ENCODE measurements around the gene SRXN1.
"Not testable (repeated sequence)": the region's sequence is repeated elsewhere in the genome, so short reads cannot be mapped to it uniquely, and the experiment has no call there.

SRXN1 gene

DNA sequence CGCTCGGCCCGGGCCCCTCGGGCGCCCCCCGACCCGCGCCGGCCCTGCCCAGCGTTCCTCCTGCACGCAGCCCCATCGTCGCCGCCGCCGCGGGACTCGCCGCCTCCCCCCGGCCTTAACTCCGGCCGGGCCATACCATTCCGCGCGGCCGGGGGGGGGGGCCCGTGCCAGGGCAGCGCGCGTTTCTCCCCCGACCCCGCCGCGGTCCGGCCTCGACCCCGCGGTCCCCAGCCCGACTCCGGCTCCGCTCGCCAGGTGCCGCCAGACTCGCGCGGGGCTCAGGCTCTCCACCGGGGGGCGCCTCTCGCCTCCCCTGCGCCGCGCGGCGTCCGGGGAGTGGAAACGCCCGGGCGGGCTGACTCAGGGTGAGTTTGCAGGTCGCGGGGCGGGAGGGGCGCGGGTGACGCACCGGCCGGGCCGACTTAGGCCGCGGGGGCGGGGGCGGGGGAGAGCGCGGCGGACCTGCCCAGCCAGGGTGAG, at the start of gene SRXN1:
TSS of gene SRXN1 (minus strand) at position 91 of the 480 bp plus-strand sequence. CDS start at position 76, 15 bp downstream.
- peak; percentile 82 for DNase-seq (ENCODE audit: low read depth)

DNA sequence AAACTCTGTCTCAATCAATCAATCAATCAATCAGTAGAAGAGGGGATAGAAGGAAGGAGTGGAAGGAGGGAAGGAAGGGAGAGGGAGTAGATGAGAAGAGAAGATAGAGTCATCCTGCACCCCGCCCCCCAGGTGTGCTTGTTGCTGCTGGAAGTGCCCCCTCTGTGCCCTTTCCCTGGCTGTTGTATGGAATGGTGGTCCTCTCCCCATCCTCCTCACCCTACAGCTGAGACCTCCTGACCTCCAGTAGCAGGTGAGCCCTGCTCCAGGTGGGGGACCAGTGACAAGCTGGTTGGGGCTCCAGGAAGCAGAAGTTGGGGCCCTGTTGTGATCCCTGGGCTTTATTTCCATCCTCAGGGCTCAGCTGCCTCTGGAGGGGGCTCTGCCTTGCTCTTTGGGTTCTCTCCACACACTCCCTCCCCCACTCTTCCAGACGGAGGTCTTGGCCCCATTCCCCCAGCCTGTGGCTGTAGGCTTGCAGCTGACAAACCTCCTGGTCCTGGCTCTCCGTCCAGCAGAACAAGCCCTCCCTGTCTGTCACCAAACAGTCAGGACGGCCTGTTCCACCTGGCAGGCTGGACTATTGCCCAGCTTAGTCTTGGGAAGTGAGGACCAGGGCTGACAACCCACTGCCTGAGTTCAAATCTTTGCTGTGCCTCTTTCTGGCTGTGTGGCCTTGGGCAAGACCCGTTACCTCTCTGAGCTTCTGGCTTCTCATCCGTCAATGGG, 48.6 kb upstream of the SRXN1 start:
- no peak for DNase-seq (ENCODE audit: low read depth)

DNA sequence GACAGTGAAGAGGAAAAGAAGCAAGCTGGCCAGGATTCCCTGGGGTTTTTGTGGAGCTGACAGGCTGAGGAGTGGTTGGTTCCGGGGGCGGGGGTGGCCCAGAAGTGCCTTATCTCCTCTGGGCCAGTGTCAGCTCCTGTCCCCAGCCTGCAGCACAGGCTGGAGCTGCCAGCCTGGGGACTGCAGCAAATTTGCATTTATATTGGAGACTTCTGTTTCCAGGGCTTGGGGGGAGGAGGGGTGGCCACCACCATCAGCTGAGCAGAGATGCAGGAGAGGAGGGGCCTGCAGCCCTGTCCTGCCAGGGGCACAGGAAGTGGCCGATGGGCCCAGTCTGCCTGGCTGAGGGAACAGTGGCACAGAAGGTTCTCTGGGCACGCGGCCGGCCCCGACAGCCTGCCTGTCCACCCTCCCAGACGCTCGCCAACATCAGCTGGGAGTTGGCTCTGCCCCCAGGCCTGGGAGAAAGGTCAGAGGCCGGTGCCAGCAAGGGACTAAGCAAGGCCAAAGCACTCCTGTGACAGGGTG, 46.9 kb upstream of the SRXN1 start:
- no peak for DNase-seq (ENCODE audit: low read depth)

DNA sequence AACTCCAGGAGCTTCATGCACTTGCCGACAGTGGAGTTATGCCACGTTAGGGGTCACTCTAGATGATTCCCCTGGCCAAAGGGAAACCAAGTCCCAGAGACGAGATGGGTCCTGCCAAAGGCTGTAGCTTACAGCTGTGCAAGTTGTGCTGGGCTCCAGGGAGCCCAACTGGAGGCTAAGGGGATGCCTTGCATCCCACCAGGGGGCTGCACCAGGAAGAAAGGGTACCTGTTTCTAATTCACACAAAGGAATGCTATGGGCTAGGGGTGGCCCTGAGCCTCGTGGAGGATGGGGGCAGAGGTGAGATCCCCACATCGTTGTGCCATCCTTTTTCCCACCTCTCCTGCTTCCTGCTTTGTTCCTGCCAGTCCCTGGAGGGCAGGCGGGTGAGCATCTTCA, 46.3 kb upstream of the SRXN1 start:
- no peak for DNase-seq (ENCODE audit: low read depth)

DNA sequence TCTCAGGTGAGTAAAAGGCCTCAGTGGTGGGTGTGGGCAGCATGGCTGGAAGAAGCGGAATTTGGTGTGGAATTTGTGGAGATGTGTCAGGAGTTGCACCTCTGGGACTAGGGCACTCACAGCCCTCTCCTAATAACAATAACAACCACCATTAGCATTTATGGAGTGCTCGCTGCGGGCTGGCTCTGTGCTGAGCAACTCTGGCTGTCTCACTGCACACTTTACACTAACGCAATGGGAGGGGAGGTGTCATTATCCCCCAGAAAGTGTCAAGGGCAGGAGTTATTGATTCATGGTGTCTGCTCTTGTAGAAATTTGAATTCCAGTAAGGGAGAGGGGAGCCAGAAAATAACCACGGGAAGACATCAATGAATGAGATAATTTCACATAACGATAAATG, 45.3 kb upstream of the SRXN1 start:
- no peak for DNase-seq (ENCODE audit: low read depth)

DNA sequence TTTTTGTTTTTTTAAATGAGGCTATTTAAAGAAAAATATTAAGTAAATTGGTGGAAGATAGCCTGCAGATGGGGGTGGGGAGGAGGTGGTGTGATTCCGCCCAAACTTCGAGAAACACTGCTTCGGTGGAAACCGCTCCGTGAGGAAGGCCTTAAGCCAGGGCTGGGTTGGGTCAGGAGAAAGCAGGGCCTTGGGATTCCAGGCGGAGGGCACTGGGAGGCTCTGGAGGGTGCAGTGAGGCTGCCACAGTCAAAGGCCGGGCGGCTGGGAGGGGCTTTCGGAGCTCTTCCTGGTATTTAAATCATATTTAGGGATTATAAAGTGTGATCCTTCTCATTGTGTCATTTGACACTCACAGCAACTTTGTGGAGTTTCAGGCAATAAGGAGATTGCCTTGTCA, 44.8 kb upstream of the SRXN1 start:
- DNase-seq (ENCODE audit: low read depth): no peak

DNA sequence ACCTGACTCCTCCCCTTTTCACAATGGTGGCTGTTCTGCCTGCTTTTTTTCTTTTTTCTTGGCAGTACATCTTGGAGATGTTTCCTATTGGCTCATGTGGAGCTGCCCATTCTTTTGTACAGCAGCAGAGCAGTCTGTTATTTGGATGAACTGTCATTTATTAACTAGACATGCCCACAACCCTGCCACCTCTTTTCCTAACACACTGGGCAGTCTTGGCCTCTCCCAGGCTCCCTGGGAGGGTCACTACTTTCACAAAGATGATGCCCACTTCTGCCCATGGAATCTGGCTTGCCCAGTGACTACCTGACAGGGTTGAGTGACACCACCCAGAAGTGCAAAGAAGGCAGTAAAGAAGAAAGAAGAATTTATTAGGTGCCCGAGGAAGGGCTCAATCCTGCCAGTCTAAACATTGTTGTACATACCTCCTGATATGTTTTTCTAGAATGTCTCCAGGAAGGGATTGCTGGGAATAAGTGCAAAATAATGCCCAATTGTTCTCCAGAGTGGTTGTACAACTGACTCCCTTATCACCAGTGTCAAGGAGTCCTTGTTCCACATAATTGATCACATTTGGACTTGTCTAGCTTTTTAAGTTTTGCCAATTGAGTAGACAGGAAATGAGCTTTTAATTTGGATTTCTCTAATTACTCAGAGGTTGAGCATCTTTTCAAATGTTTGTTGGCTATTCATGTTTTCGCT, 42.3 kb upstream of the SRXN1 start:
- DNase-seq (ENCODE audit: low read depth): no peak

DNA sequence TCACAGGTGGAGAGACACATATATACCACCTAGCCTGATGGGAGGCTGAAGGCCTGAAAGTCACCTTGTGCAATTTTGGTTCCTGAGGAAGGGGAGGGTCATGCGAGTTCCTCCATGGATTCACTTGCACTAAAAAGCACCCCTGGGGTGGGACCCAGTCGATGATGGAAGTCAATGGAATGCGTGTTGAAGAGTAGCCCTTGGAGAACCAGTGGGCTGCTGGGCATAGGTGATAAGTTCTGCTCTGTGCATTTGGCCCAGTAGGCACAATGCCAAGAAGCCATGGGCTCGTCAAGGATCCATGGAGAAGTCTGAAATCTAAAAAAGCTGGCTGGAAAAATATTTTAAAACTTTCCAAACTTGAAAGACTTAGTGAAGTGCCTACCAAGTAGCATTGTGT, 41.5 kb upstream of the SRXN1 start:
- no peak for DNase-seq (ENCODE audit: low read depth)

DNA sequence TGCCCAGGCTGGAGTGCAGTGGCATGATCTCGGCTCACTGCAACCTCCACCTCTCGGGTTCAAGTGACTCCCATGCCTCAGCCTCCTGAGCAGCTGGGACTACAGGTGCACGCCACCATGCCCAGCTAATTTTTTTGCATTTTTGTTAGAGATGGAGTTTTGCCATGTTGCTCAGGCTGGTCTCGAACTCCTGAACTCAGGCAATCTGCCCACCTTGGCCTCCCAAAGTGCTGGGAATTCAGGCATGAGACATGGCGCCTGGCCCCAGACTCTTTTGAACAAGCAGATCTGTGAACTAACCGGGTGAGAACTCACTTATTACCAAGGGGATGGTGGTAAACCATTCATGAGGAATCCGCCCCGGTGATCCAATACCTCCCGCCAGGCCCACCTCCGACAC, 40.8 kb upstream of the SRXN1 start:
- DNase-seq (ENCODE audit: low read depth): not testable (repeated sequence)

DNA sequence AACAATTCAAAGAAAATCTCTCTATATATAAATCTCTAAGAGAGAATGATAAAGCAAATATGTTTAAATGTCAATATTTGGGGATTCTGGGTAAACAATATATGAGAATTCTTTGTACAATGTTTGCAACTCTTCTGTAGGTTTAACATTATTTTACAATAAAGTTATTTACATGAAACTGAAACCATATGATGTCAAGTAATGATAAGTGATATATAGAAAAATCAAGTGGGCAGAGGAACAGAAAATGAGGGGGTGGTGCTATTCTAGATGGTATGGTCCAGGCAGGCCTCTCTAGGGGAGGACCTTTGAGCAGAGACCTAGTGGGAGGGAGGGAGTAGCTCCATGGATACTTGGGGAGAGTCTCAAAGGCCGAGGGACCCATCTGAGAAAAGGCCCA, 39.0 kb upstream of the SRXN1 start:
- no peak for DNase-seq (ENCODE audit: low read depth)

DNA sequence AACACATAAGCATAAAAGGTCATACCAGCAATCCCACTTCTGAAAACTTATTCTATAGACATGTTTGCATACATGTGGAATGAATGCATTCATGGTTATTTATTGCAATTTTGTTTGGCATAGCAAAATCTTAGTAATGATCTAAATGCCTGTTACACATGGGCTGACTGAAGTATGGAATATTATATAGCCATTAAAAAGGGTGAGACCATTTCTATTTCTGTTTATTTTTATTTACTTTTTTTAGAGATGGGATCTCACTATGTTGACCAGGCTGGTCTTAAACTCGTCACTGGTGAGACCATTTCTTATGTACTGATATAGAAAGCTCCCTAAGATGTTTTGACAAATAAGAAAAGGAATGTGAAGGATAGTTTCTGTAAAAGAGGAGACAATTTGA, 36.9 kb upstream of the SRXN1 start:
- no peak for DNase-seq (ENCODE audit: low read depth)

DNA sequence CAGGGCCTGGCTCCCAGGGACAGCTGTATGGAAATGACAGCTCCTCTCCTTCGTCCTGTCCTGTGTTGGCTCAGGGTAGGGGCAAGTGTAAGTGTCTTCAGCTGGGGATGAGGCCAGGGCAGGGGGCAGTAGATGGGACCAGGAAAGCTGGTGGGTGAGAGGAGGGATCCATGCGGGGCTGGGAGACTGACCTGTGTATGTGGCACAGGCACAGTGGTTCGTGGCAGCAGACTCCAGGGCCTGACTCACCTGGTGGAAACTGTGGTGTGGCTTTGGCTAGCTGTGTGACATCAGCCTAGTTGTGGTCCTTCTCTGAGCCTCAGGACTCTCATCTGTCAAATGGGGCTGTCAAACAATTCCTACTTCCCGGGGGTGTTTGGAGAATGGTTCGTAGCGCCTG, 36.3 kb upstream of the SRXN1 start:
- DNase-seq (ENCODE audit: low read depth): no peak

DNA sequence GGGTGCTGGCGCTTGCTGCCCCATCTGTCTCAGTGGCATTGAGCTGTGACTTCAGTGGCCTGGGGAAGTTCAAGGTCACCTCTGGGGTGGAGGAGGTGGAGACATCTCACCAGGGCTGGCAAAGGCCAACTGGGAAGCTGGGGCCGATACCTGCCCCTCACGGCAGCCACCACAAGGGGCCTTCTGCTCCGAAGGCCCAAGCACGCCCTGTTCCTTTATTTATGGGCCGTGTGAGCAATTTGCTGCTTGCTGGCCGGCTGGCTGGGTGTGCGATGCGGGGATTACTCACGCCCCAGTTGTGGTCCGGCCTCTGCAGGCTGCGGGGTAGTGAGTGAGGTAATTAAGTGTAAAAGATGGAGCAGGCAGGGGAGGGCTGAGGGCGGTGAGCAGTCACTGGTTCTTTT, 35.8 kb upstream of the SRXN1 start:
- no peak for DNase-seq (ENCODE audit: low read depth)

DNA sequence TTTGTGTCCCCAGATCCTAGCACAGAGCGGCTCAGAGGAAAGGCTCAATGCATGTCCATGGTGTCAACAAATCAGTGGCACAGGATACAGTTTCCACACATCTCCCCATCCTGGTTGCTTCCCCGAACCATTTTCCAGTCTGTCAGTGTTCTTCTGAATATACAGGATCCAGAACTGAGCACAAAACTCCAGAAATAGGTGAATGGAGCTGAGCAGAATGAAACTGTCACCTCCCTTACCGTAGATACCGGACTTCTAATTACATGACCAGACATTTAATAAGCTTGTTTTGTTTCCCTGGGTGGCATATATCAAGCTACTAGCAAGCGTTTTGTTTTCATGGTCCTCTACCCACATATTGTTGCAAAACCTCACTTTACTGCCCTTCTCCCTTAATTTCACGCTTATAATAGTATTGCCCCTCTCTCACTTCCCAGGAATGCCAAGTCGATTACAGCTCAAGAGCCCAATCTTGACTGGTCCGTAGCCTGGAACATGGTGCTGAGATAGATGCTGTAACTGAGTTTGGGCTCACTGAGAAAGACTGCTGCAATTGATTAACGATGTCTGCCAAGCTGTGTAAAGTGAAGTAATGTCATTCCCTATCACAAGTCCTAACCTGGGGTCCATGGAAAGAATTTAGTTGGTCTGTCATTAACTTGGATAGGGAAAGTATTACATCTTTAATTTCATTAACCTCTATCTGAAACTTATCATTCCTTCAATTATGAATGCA, 34.6 kb upstream of the SRXN1 start:
- no peak for DNase-seq (ENCODE audit: low read depth)

DNA sequence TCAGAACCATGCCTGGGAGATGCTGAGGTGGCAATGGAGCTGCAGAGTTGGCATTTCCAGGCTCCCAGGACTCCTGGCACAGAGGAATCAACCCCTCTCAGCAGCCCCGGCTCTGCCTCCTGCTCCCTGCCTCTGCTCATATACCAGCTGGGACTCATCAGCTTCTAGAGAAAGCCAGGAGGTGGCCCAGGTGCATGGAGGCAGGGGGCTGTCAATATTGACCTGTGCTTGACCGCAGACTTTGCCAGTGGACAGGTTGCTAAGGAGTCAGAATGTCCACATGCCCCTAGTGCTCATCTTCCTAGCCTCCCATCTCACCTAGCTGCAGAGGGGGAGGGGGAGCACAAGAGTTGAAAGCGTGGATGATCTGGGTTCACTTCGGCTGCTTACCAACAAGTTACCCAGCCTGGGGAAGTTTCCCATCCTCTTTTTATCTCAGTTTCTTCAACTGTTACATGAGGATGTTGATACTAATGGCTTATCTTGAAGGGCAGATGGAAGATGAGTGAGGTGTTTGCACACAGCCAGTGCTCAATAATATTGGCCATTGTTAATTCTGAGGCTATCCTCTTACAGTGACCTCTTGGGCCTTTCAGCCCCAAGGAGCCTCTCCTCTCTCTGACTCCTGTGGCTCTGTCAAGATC, 31.8 kb upstream of the SRXN1 start:
- DNase-seq (ENCODE audit: low read depth): no peak

DNA sequence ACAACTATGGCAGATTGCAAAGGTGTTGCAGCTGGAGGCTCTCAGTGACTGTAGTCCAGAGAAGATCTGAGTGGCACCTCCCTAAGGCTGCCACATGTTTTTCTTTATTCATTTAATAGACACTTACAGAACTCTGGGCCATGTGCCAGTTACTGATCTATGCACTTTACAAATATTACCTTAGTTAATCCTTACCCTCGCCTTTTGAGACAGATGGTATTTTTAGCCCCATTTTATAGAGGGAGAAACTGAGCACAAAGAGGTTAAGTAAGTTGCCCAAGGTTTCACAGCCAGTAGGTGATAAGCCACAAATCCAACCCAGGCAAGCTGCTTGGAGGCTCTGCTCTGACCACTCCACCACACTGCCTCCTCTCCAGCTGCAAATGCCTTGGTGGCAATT, 29.1 kb upstream of the SRXN1 start:
- no peak for DNase-seq (ENCODE audit: low read depth)

DNA sequence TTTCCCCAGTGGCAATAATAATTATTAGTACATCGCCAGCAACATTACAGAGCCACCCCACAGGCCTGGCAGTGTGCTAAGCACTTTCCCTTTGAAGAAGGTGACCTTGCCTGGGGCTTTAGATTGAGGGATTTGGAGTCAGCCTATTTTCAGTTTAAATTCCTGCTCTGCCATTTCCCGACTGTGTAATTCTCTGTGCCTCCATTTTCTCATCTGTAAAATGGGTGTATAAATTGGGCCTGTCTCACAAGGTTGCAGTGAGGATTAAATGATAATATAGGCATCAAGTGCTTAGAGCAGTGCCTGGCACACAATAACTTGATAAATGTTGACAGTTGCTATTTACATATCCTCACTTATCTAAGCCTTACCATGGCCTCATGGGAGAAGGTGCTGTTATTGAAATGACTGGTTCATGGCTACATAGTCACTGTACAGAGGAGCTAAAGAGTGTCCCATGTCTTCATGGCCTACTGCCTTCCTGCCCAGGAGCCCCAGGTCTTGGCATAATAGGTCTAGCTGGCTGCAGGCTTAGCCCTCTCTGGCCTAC, 27.7 kb upstream of the SRXN1 start:
- no peak for DNase-seq (ENCODE audit: low read depth)

DNA sequence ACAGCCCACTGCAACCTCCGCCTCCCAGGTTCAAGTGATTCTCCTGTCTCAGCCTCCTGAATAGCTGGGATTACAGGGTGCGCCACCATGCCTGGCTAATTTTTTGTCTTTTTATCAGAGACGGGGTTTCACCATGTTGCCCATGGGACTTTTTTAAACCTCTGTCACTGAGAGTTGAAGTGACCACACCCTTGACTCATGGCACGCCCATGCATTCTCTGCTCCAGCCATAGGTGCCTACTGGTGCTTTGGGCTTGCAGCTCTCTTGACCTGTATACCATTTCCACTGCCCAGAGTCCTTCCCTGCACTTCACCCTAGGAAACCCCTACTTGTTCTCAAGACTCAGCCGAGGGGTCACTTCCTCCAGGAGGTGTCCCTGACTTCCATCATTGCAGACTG, 25.0 kb upstream of the SRXN1 start:
- DNase-seq (ENCODE audit: low read depth): no peak

DNA sequence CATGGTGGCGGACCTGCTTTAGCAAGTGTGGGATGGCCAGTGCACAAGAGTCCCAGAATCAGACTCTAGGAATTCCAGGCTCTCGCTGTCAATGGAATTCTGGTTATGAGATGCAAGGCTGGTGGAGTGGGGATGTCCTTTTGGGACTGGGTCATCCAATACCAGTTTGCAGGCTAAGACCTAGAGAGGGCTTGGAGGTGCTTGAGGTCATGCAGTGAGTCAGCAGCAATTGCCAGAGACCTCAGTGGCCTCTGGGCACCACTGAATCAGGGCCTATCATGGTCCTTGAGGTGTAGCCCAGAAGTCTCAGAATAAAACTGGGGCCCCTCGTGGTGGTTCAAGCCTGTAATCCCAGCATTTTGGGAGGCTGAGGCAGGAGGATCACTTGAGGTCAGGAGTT, 24.0 kb upstream of the SRXN1 start:
- DNase-seq (ENCODE audit: low read depth): no peak

DNA sequence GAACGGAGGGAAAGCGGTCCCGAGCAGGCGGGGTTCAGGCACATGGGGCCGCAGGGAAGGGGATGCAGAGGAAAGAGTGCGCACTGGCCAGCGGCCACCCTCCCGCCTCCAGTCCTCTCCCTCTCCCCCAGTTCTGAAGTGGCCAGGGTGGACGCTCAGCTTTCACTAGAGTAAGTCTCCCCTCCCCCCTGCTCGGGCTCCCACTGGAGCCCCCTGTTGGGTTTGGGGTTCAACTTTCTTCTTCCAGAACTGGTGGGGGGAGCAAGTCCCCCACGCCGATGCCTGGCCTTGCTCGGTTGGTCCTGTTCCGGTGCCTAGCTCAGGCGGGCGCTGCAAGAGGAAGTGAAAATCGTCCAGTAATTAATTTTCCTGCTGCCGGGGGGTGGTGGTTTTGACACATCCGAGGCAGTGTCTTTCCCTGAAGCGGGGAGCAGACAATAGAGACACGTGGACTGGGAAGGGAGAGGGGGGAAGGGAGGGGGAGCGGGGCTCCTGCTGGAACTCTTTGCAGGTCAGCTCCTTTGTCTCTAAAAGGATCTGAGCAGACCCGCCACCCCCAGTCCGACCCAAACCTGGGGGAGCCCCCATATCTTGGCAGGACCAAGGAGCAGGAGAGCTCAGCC, 23.4 kb upstream of the SRXN1 start:
- DNase-seq (ENCODE audit: low read depth): no peak

Measured in activated T-helper 9 cell treated with anti-CD3 and anti-CD28 coated beads, Interleukin-2, amount 50 U/mL, for 16 hours (primary cell).